ENCODE measurements around the gene BBX.

DNA sequence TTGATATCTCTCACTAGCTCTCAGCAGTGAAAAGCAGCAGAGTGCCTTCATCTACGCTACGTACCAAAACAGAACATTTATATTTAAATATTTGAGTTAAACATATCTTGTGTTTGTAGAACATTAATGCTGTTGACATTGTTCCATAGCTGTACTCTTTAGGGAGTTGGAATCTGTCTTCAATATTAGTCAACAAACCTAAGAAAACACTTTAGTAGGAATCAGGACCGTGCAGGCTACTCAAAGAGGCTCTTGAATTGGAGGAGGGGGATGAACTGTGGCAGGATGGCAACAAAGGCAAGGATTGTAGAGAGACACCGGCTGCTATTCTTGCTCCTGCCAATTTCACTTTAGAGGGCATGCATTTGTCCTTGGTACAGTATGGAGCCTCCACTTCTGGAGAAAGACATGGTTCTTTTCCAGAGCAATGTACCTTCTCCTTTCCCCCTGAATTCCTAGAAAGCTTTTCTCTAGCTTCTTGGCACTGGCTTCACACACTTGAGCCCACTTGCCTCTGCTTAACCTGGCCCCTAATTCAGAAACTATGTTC is 302.1 kb downstream of the BBX start:
- TF ChIP-seq FOXM1 (IDR thresholded peaks at IDR 0.05; ENCODE audit: borderline replicate concordance, low read depth): no peak
- TF ChIP-seq CEBPB (IDR thresholded peaks at IDR 0.05): no peak
- TF ChIP-seq RAD21 (IDR thresholded peaks at IDR 0.05; ENCODE audit: low read depth): no peak
- TF ChIP-seq, protein P1, sequence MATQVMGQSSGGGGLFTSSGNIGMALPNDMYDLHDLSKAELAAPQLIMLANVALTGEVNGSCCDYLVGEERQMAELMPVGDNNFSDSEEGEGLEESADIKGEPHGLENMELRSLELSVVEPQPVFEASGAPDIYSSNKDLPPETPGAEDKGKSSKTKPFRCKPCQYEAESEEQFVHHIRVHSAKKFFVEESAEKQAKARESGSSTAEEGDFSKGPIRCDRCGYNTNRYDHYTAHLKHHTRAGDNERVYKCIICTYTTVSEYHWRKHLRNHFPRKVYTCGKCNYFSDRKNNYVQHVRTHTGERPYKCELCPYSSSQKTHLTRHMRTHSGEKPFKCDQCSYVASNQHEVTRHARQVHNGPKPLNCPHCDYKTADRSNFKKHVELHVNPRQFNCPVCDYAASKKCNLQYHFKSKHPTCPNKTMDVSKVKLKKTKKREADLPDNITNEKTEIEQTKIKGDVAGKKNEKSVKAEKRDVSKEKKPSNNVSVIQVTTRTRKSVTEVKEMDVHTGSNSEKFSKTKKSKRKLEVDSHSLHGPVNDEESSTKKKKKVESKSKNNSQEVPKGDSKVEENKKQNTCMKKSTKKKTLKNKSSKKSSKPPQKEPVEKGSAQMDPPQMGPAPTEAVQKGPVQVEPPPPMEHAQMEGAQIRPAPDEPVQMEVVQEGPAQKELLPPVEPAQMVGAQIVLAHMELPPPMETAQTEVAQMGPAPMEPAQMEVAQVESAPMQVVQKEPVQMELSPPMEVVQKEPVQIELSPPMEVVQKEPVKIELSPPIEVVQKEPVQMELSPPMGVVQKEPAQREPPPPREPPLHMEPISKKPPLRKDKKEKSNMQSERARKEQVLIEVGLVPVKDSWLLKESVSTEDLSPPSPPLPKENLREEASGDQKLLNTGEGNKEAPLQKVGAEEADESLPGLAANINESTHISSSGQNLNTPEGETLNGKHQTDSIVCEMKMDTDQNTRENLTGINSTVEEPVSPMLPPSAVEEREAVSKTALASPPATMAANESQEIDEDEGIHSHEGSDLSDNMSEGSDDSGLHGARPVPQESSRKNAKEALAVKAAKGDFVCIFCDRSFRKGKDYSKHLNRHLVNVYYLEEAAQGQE (IDR thresholded peaks at IDR 0.05; ENCODE audit: low read depth): no peak
- TF ChIP-seq, protein P2, sequence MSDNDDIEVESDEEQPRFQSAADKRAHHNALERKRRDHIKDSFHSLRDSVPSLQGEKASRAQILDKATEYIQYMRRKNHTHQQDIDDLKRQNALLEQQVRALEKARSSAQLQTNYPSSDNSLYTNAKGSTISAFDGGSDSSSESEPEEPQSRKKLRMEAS (IDR thresholded peaks at IDR 0.05): no peak
- TF ChIP-seq EP300 (IDR thresholded peaks at IDR 0.05; ENCODE audit: borderline replicate concordance): no peak
- TF ChIP-seq CREB1 (IDR thresholded peaks at IDR 0.05; ENCODE audit: low read depth): no peak
- TF ChIP-seq TAF1 (IDR thresholded peaks at IDR 0.05; ENCODE audit: low read depth): no peak
- TF ChIP-seq EGR1 (IDR thresholded peaks at IDR 0.05): no peak
- no peak for TF ChIP-seq YY1 (IDR thresholded peaks at IDR 0.05; ENCODE audit: low read depth)
